GM19395 (cell line): ENCODE measurements around the gene L3MBTL4.
A peak's percentile ranks its signal among the peaks of the same experiment; 100 is the strongest.

Source experiments
- ATAC-seq: cut with Tn5 transposase; IDR thresholded peaks from one replicate; pipeline ENCODE4 v1.9.1; 2021; ENCODE audit warnings: mild to moderate bottlenecking, moderate library complexity; ENCODE audit not compliant: unreplicated experiment

L3MBTL4 gene

DNA sequence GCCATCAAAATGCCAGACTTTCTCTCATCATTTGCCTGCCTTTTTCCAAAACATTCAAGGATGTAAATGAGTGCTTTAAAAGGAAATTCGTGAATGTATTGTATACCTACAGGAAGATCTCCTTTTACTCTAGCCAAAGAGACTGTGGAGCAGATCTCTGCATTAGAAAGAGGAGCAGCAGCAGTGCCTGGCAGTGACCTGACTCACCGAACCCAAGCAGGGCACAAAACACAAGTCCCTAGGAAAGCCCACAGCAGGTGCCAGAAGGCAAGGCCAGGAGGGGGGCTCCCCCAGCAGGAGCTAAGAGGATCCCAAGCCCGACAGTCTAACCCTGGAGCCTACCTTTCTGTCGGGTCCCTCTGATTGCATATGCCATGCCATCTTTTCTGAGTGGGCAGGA is 47.9 kb downstream of the L3MBTL4 start:
- ATAC-seq: no peak

GRCh38 chr18:6365385-6365784 is 49.3 kb downstream of the L3MBTL4 start:
- no peak for ATAC-seq

- ATAC-seq: peak; percentile 53
Measured at GRCh38 chr18:6363216-6363615, 51.5 kb downstream of the L3MBTL4 start.

- ATAC-seq: no peak
Measured at GRCh38 chr18:6362559-6363129, 52.1 kb downstream of the L3MBTL4 start.

DNA sequence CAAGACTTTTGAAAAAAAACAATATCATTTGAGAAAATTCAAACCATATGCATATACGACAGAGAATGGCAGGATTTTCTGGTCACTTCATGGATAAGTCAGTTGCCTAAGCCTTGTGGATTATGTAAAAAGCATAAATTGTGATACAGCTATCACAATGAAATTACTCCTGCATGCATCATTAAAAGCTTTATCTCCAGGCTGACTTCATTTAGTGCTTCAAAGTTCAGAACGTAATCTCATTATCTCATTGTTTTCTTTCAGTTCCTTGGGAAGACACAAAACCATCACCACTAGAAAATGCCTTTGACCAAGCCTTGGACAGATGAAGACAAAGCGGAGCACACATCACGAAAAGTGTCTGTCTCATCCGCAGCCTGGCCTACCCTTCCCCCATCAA is 57.0 kb downstream of the L3MBTL4 start:
- no peak for ATAC-seq

GRCh38 chr18:6355789-6356589 is 58.7 kb downstream of the L3MBTL4 start:
- ATAC-seq: peak; percentile 52

- no peak for ATAC-seq
Measured at GRCh38 chr18:6352275-6352674, 62.4 kb downstream of the L3MBTL4 start.

GRCh38 chr18:6342990-6343389 is 71.7 kb downstream of the L3MBTL4 start:
- ATAC-seq: no peak

DNA sequence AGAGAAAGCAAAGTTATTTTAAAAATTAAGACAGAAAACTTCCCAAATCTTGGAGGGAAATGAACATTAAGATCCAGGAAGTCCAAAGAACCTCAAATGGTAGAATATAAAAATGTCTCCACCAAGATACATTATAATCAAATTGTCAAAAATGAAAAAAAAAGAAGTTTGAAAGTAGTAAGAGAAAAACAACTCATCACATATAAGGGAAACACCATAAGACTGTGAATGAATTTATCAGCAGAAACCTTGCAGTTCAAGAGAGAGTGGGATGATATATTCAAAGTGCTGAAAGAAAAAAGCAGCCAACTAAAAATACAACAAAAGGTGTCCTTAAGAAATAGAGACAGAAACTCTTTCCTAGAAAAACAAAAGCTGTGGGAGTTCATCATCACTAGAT is 73.0 kb downstream of the L3MBTL4 start:
- ATAC-seq: no peak

DNA sequence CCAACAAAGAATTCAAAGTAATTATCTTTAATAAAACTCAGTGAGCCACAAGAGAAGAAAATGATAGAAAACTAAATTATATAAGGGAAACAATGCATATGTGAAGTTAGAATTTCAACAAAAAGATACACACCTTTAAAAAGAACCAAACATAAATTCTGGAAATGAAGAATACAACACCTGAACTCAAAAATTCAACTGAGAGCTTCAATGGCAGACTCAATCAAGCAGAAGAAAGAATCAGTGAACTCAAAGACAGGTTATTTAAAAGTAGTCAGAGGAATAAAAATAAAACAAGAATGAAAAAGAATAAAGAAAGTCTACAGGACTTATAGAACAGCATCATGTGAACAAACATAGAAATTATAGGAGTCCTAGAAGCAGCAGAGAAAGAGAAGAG is 73.4 kb downstream of the L3MBTL4 start:
- ATAC-seq: no peak

DNA sequence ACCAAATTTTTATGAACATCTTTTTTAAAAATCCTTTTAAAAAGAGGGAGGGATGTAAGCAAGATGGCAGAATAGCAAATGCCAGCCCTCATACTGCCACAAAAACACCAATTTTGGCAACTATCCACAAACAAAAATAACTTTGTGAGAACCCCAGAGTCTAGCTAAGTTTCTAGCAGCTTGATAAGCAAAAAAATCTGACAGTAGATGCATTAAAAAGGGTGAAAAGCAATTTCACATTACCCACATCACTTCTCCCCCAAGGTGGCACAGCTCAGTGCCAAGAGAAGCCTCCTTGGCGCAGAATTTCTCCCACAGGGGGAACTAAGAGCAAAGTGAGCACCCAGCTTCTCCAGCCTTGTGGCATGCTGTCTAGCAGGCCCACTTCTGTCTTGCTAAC is 74.6 kb downstream of the L3MBTL4 start:
- no peak for ATAC-seq

DNA sequence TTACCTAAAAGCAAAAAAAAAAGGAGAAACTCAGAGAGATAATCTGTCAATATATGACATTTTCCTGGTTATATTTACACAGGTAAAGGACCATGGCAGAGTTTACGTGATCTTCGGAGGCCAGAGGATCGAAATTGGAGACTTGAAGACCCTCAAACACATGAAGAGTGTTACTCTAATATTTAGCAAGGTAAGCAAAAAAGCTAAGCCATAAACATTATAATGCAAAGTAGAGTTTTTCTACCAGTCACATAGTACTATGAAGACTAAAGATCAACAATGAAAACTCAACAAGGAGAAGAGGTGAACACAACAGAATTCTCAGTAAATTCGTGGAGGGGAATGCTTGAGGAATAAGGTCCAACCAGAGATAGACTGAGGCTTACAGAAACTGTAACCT is 78.5 kb downstream of the L3MBTL4 start:
- no peak for ATAC-seq

GRCh38 chr18:6333981-6334380 is 80.7 kb downstream of the L3MBTL4 start:
- no peak for ATAC-seq

DNA sequence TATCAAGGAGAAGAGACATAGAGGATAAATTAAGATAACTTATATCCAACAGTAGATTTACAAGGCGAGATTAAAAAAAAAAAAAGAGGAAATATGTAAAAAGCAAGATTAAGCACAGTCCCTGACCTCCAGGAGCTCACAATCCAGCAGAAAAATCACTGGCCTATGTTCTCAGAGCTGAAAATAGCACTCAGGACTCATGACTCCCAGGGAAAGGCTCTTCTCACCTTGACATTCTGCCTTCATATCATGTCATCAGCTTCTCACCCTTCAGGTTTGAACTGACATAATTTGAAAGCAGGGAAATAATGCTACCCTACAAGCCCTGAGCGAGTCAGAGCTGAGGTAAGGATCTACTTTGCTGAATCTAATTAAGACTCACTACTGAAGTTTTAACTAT is 82.8 kb downstream of the L3MBTL4 start:
- ATAC-seq: no peak

- no peak for ATAC-seq
Measured at GRCh38 chr18:6330786-6331185, 83.9 kb downstream of the L3MBTL4 start.

- no peak for ATAC-seq
Measured at GRCh38 chr18:6328621-6329010, 86.1 kb downstream of the L3MBTL4 start.

- ATAC-seq: no peak
Measured at GRCh38 chr18:6327895-6328620, 86.7 kb downstream of the L3MBTL4 start.

DNA sequence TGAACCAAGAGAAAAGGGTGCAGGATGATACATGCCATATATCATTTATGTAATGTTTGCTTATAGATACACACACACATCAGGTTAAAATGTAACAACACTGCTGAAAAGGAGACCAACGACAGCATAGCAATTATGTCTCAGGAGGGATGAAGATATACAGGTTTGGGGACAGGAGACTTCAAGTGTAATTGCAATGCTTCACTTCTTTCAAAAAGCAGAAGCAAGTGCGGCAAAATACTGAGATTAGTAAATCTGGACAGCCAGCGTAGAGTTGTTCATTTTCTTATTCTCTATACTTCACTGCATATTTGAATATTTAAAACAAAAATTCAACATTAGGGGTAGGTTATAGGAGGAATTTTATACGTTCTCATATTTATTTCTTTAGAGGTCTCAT is 87.2 kb downstream of the L3MBTL4 start:
- no peak for ATAC-seq

GRCh38 chr18:6326566-6326965 is 88.1 kb downstream of the L3MBTL4 start:
- ATAC-seq: no peak

DNA sequence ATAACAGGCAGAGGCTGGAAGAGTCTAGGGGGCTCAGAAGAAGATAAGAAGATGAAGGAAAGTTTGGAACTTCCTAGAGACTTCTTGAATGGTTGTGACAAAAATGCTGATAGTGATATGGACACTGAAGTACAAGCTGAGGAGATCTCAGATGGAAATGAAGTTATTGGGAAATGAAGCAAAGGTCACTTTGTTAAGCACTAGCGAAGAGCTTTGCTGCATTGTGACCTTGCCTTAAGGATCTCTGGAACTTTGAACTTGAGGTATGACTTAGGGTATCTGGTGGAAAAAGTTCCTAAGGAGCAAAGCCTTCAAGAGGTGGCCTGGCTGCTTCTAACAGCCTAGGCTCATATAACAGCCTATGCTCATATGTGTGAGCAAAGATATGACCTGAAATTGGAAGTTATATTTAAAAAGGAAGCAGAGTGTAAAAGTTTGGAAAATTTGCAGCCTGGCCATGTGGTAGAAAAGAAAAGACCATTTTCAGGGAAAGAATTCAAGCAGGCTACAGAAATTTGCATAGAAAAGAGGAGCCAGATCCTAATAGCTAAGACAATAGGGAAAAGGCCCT is 91.3 kb downstream of the L3MBTL4 start:
- no peak for ATAC-seq

DNA sequence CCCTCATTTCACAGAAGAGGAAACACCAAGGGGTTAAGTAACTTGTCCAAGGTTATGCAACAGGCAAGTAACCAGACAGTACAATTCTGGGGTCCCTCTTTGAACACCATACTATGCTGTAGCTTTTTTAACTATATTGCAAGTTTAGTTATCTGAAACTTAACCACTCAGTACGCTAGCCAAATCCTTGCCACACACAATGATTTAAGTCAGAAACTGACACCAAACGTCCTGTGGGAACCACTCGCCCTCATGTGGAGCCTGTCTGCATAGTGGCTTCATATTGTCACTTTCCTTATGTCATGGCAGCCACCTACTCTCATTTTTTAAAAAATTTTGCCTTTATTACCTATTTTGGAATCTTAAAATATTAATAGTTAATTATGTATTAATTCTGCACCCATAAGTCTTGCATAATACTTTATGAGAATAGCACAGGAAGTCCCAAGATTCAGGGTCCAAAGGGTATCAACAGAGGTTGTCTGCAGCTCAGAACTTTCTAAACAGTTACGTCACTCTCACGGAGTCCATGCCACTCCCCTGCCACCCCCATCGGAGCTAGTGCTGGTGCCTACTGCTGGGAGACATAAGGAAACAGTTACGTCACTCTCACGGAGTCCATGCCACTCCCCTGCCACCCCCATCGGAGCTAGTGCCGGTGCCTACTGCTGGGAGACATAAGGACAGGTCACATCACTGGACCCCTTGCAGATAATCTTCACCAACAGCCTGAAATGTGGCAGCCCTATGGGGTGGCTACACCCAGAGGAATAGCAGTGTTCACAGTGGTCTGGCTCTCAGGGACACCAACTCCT is 99.0 kb downstream of the L3MBTL4 start:
- no peak for ATAC-seq
